ENCODE results near the gene RSPH3. TPM values are rescaled to one million over a fixed set of nuclear protein-coding genes. Genes with fewer than 3 reads are reported as not detected.

Gene RSPH3
- total and polyA plus RNA-seq, 2 of the 13 experiments (the other 11 are each of a cell fraction or from before 2014, with no cell fraction given): 1.3 to 3.5 TPM

GRCh38 chr6:158999666-159000403, at the start of gene RSPH3 (continued):
- TF ChIP-seq ZNF383 (CRISPR knock-in tag; IDR thresholded peaks at IDR 0.05; ENCODE audit: borderline replicate concordance): 0 out of 2 replicates have a peak, but pooled peaks have one; percentile 57
- TF ChIP-seq, protein P1, sequence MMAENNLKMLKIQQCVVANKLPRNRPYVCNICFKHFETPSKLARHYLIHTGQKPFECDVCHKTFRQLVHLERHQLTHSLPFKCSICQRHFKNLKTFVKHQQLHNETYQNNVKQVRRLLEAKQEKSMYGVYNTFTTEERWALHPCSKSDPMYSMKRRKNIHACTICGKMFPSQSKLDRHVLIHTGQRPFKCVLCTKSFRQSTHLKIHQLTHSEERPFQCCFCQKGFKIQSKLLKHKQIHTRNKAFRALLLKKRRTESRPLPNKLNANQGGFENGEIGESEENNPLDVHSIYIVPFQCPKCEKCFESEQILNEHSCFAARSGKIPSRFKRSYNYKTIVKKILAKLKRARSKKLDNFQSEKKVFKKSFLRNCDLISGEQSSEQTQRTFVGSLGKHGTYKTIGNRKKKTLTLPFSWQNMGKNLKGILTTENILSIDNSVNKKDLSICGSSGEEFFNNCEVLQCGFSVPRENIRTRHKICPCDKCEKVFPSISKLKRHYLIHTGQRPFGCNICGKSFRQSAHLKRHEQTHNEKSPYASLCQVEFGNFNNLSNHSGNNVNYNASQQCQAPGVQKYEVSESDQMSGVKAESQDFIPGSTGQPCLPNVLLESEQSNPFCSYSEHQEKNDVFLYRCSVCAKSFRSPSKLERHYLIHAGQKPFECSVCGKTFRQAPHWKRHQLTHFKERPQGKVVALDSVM (CRISPR knock-in tag; IDR thresholded peaks at IDR 0.05): peak; percentile 78
- peak; percentile 97 for TF ChIP-seq IRF9 (CRISPR knock-in tag; IDR thresholded peaks at IDR 0.05; ENCODE audit: borderline replicate concordance)
- peak; percentile 95 for TF ChIP-seq ZBTB43 (CRISPR knock-in tag; conservative IDR thresholded peaks at IDR 0.05)
- 0 out of 2 replicates have a peak, but pooled peaks have one; percentile 22 for TF ChIP-seq ZNF3 (CRISPR knock-in tag; IDR thresholded peaks at IDR 0.05)
- TF ChIP-seq, protein P2, sequence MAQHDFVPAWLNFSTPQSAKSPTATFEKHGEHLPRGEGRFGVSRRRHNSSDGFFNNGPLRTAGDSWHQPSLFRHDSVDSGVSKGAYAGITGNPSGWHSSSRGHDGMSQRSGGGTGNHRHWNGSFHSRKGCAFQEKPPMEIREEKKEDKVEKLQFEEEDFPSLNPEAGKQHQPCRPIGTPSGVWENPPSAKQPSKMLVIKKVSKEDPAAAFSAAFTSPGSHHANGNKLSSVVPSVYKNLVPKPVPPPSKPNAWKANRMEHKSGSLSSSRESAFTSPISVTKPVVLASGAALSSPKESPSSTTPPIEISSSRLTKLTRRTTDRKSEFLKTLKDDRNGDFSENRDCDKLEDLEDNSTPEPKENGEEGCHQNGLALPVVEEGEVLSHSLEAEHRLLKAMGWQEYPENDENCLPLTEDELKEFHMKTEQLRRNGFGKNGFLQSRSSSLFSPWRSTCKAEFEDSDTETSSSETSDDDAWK (CRISPR knock-in tag; IDR thresholded peaks at IDR 0.05): no peak
- TF ChIP-seq U2AF2 (IDR thresholded peaks at IDR 0.05; ENCODE audit: low read depth, low read length): no peak
- peak; percentile 99 for TF ChIP-seq ZNF891 (CRISPR knock-in tag; IDR thresholded peaks at IDR 0.05)
- peak; percentile 99 for TF ChIP-seq ELF4 (CRISPR knock-in tag; IDR thresholded peaks at IDR 0.05; ENCODE audit: borderline replicate concordance)
- TF ChIP-seq ZHX1 (CRISPR knock-in tag; IDR thresholded peaks at IDR 0.05; ENCODE audit: low read depth): peak; percentile 73
- TF ChIP-seq FOXA1 (IDR thresholded peaks at IDR 0.05): no peak
- TF ChIP-seq FOXA1 (CRISPR knock-in tag; IDR thresholded peaks at IDR 0.05): peak; percentile 39; the same call in 1 of the 2 replicates
- no peak for TF ChIP-seq BCLAF1 (IDR thresholded peaks at IDR 0.05)
- TF ChIP-seq, protein P3, sequence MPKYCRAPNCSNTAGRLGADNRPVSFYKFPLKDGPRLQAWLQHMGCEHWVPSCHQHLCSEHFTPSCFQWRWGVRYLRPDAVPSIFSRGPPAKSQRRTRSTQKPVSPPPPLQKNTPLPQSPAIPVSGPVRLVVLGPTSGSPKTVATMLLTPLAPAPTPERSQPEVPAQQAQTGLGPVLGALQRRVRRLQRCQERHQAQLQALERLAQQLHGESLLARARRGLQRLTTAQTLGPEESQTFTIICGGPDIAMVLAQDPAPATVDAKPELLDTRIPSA (CRISPR knock-in tag; IDR thresholded peaks at IDR 0.05; ENCODE audit: borderline replicate concordance): peak; percentile 99
